NCI-H2081 (cell line): ENCODE results near the gene ENOX2.

Experiments
- DNase-seq, 2 experiments: peaks; one replicate each; lab custom pipeline; 2025; lab: John Stamatoyannopoulos, UW

Gene ENOX2

GRCh38 chrX:130625386-130625785, 277.6 kb downstream of the ENOX2 start:
- no peak for DNase-seq

GRCh38 chrX:130623518-130623917, 279.5 kb downstream of the ENOX2 start:
- DNase-seq = no peak

DNA sequence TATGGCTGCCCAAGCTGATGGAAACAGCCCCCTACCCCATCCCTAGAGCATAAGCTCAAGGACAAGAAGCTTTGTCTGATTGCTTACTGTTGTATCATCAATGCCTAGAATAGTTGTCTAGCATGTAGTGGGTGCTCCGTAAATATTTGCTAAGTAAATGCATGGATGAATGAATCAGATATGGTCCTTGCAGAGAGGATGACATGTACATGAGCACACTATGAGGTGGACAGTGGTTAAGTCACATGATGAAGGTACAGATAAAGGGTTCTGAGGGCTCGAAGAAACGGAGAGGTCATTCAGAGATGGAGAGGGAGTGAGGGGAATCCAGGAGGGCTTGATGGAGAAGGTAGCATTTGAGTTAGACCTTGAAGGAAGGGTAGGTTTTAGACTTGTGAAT, 287.1 kb downstream of the ENOX2 start:
- DNase-seq = no peak

DNA sequence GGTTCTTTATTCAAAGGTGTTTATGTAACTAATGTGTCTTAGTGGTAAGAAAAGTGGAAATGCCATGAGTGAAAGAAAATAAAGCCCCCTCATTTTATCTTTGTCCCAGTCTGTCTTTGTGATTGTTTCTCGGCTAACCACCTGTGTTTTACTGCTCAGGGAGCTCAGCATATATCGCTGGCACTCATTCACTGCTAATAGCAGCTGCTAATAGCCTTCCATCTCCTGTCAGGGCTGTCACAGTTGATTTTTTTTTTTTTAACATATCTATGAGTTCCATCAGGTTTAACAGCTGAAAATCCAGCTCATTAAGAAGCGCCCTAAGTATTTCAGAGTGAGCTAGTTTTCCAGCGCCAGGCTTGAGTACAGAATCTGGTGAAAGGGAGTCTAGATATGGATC, 295.6 kb downstream of the ENOX2 start:
- no peak for DNase-seq

DNA sequence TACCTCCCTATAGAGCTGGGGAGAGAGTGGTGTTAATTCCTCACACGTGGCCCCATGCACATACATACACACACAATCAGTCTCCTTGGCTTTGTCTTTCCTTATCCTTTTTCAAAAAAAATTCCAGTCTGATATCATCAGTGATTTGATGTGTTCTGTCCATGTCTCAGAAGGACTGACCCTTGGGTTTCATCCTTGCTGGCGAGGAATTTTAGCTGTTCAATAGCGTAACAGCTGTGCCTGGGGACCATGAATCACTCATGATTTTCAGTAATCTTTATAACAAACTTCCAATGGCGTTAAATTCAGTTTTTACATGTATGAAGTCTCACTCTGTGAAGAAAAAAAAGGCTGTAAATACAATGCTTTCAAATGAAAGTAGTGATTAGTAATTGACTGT, 296.6 kb downstream of the ENOX2 start:
- DNase-seq = no peak

- no peak for DNase-seq
These were observed 298.1 kb downstream of the ENOX2 start for GRCh38 chrX:130604882-130605281.

- DNase-seq = no peak
These were observed 308.5 kb downstream of the ENOX2 start for GRCh38 chrX:130594453-130594916.

- DNase-seq = no peak
These were observed 309.1 kb downstream of the ENOX2 start for GRCh38 chrX:130593911-130594310.

- no peak for DNase-seq
These were observed 310.8 kb downstream of the ENOX2 start for GRCh38 chrX:130592204-130592603.

DNA sequence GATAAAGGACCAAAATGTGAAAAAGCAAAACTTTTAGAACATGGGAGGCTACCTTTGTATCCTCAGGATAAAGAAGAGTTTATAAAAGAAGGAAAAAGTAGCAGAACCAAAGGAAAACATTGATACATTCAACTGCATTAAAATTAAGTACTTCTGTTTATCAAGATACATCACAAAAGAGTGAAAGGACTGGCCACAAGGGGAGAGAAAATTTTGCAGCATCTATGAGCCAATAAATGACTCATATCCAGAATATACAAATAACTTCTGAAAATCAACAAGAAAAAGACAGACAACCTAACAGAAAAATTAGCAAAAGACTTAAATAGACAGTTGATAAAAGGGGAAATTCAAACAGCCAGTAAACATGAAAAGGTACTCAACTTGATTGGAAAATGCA, 324.1 kb downstream of the ENOX2 start:
- DNase-seq = no peak

DNA sequence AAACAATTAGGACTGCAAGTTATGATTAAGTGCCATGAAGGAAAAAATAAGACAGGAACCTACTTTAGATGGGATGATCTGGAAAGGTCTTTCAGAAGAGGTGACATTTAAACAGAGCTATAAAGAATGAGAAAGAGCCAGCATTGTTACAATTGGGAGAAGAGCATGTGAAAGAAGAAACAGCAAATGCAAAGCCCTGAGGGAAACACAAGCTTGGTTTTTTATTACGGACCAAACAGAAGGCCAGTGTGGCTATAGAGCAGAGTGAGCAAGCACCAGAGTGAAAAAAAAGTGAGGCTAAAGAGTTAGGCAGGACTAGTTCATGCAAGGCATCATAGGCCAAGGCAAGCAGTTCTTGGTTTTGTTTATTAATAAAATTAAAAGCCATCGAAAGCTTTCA, 325.6 kb downstream of the ENOX2 start:
- no peak for DNase-seq

DNA sequence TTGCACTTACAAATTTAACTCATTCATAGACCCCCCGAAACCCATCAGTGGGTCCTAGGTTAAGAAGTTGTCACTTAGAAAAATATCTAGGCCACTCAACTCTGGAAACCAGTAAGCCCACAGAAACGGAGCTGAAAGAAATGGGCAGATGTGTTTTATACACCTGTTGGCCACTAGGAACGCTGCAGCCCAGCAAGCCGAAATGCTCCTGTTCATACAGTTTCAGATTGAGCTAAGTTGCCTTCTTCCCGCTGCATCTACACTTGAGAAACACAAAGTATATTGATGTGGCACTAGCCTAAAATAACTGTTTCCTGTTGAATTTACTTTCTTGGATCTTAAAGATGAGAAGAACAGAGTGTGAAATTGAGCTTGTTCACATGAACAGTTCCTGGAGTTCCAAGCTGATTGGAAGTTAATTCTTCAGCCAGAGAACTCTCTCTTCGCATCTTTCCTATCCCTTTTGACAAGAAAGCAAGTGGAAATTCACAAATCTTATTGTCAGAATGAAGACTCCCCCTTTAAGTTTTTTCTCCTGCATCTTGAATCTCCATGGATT, 327.1 kb downstream of the ENOX2 start:
- DNase-seq = no peak
